SK-N-SH (cell line): ENCODE results near the gene ATG4B. TPM values are rescaled to one million over a fixed set of nuclear protein-coding genes. Genes with fewer than 3 reads are reported as not detected.

Experiments
- CTCF ChIA-PET: fragments of 300-600, 350-600 bp; formaldehyde crosslinking; extraction: SDS; loops from one replicate; lab custom pipeline; 2021; lab: Yijun Ruan, JAX
- POLR2A ChIA-PET: fragments of 350-600 bp; sonication (Branson Sonifier 250); formaldehyde crosslinking; extraction: SDS; loops from one replicate; lab custom pipeline; 2020; ENCODE audit warnings: antibody characterized with exemption, inconsistent platforms; lab: Yijun Ruan, JAX
- DNase-seq: peaks from one replicate; pipeline ENCODE4 v3.0.0; 2012
- H2AFZ ChIP-seq: fragments of 200-600 bp; sonication (generic); 2 replicates; pipeline ENCODE4 v1.8.1; 2016; ENCODE audit warnings: antibody characterized with exemption, mild to moderate bottlenecking, low read depth
- H3F3A ChIP-seq: fragments of 200-600 bp; sonication (generic); replicated peaks from 2 replicates; pipeline ENCODE3; 2016; ENCODE audit warnings: antibody characterized with exemption, mild to moderate bottlenecking; ENCODE audit not compliant: insufficient read depth
- H3K27ac ChIP-seq, 2 experiments: fragments of 200-500 bp in 1 of 2; fragments of 200-600 bp in 1 of 2; sonication (Bioruptor generic) in 1 of 2; sonication (generic), shearing (Covaris generic) in 1 of 2; 2 replicates each; pipeline versions ENCODE4 v1.5.1 to v1.6.1; 2014 to 2016; ENCODE audit warnings: low read depth in 2 of 2, inconsistent platforms in 1 of 2, low read length in 1 of 2, mild to moderate bottlenecking in 1 of 2, mixed read lengths in 1 of 2
- H3K27me3 ChIP-seq: fragments of 200-600 bp; sonication (generic), shearing (Covaris generic); 2 replicates; pipeline ENCODE4 v1.6.1; 2016; ENCODE audit warnings: mixed run types; ENCODE audit not compliant: insufficient read depth
- H3K36me3 ChIP-seq, 2 experiments: fragments of 200-500 bp in 1 of 2; fragments of 200-600 bp in 1 of 2; sonication (Bioruptor generic) in 1 of 2; sonication (generic) in 1 of 2; replicated peaks in 1 of 2; 2 replicates each; pipeline versions ENCODE3 to v1.5.1; 2014 to 2016; ENCODE audit warnings: low read length in 1 of 2, mild to moderate bottlenecking in 1 of 2; ENCODE audit not compliant: insufficient read depth in 2 of 2, control insufficient read depth in 1 of 2
- H3K4me1 ChIP-seq, 2 experiments: fragments of 200-500 bp in 1 of 2; fragments of 200-600 bp in 1 of 2; sonication (Bioruptor generic) in 1 of 2; sonication (generic), shearing (Covaris generic) in 1 of 2; 2 replicates each; pipeline versions ENCODE4 v1.5.1 to v1.6.1; 2014 to 2016; ENCODE audit warnings: low read depth in 1 of 2, low read length in 1 of 2, mixed run types in 1 of 2; ENCODE audit not compliant: insufficient read depth in 2 of 2, control insufficient read depth in 1 of 2
- H3K4me2 ChIP-seq: fragments of 200-600 bp; sonication (generic), shearing (Covaris generic); 2 replicates; pipeline ENCODE4 v1.6.1; 2017; ENCODE audit warnings: mixed run types
- H3K4me3 ChIP-seq, 2 experiments: fragments of 200-500 bp in 1 of 2; fragments of 200-600 bp in 1 of 2; sonication (Bioruptor generic) in 1 of 2; sonication (generic), shearing (Covaris generic) in 1 of 2; 2 replicates each; pipeline versions ENCODE4 v1.5.1 to v1.8.1; 2014 to 2016; ENCODE audit warnings: low read depth in 2 of 2, inconsistent platforms in 1 of 2, low read length in 1 of 2, mild to moderate bottlenecking in 1 of 2, mixed read lengths in 1 of 2, moderate library complexity in 1 of 2
- H3K79me2 ChIP-seq: fragments of 200-600 bp; sonication (generic); 2 replicates; pipeline ENCODE4 v1.8.1; 2017; ENCODE audit warnings: mild to moderate bottlenecking; ENCODE audit not compliant: insufficient read depth
- H3K9ac ChIP-seq: fragments of 200-600 bp; sonication (generic); 2 replicates; pipeline ENCODE4 v1.6.1; 2017; ENCODE audit warnings: mixed run types
- H3K9me2 ChIP-seq: fragments of 200-600 bp; sonication (generic); 2 replicates; pipeline ENCODE4 v1.6.1; 2017; ENCODE audit warnings: mixed run types
- H3K9me3 ChIP-seq: fragments of 200-600 bp; sonication (generic); 2 replicates; pipeline ENCODE4 v1.6.1; 2017; ENCODE audit warnings: mixed run types, mild to moderate bottlenecking, moderate library complexity
- H4K20me1 ChIP-seq: fragments of 200-600 bp; sonication (generic); 2 replicates; pipeline ENCODE4 v1.6.1; 2017; ENCODE audit warnings: mild to moderate bottlenecking, mixed run types; ENCODE audit not compliant: insufficient read depth
- CHD2 ChIP-seq: fragments of 150-350 bp; IDR thresholded peaks from 2 replicates; pipeline ENCODE4 v1.6.1; 2018; ENCODE audit warnings: low read length; ENCODE audit not compliant: partially characterized antibody
- ELF1 ChIP-seq: IDR thresholded peaks from 2 replicates; pipeline ENCODE4 v1.4.0; 2012
- EP300 ChIP-seq, 2 experiments: IDR thresholded peaks; 2 replicates each; pipeline versions ENCODE4 v1.4.0 to v1.6.1; 2012; ENCODE audit warnings: borderline replicate concordance in 1 of 2, low read depth in 1 of 2, low read length in 1 of 2
- FOSL2 ChIP-seq: IDR thresholded peaks from 2 replicates; pipeline ENCODE4 v1.4.0; 2012; ENCODE audit warnings: low read depth, mild to moderate bottlenecking, moderate library complexity, borderline replicate concordance
- FOXJ3 ChIP-seq: sonication (generic); formaldehyde crosslinking; IDR thresholded peaks from 2 replicates; pipeline ENCODE4 v1.5.1; 2020; ENCODE audit warnings: mild to moderate bottlenecking, missing genetic modification reagents
- FOXM1 ChIP-seq: IDR thresholded peaks from 2 replicates; pipeline ENCODE4 v1.4.0; 2012; ENCODE audit warnings: low read depth, mild to moderate bottlenecking
- JUND ChIP-seq: IDR thresholded peaks from 2 replicates; pipeline ENCODE4 v1.4.0; 2012
- MEF2A ChIP-seq: IDR thresholded peaks from 2 replicates; pipeline ENCODE4 v1.4.0; 2012; ENCODE audit warnings: low read depth, borderline replicate concordance
- MXI1 ChIP-seq: IDR thresholded peaks from 2 replicates; pipeline ENCODE4 v1.6.1; 2012; ENCODE audit warnings: mild to moderate bottlenecking, low read depth, low read length, improper control_type of control experiment
- RAD21 ChIP-seq: IDR thresholded peaks from 2 replicates; pipeline ENCODE4 v1.6.1; 2012; ENCODE audit warnings: mild to moderate bottlenecking, low read length
- RCOR1 ChIP-seq: fragments of 150-350 bp; IDR thresholded peaks from 2 replicates; pipeline ENCODE4 v1.6.1; 2017; ENCODE audit warnings: antibody characterized with exemption, low read length
- RFX5 ChIP-seq: IDR thresholded peaks from 2 replicates; pipeline ENCODE4 v1.6.1; 2012; ENCODE audit warnings: mild to moderate bottlenecking, improper control_type of control experiment, low read length
- RXRA ChIP-seq: IDR thresholded peaks from 2 replicates; pipeline ENCODE4 v1.4.0; 2012; ENCODE audit warnings: low read depth, mild to moderate bottlenecking, borderline replicate concordance
- SIN3A ChIP-seq: IDR thresholded peaks from 2 replicates; pipeline ENCODE4 v1.6.1; 2012; ENCODE audit warnings: low read depth, mild to moderate bottlenecking, low read length, moderate library complexity, borderline replicate concordance
- TCF12 ChIP-seq: IDR thresholded peaks from 2 replicates; pipeline ENCODE4 v1.4.0; 2012
- USF1 ChIP-seq: IDR thresholded peaks from 2 replicates; pipeline ENCODE4 v1.4.0; 2012; ENCODE audit warnings: low read depth, borderline replicate concordance
- YY1 ChIP-seq: IDR thresholded peaks from 2 replicates; pipeline ENCODE4 v1.4.0; 2012; ENCODE audit warnings: low read depth, mild to moderate bottlenecking
- ZBTB33 ChIP-seq: IDR thresholded peaks from 2 replicates; pipeline ENCODE4 v1.4.0; 2012; ENCODE audit warnings: low read depth, borderline replicate concordance
- WGBS: methylation state at CpG from one replicate; pipeline ENCODE4 v1.1.6; 2017; ENCODE audit warnings: low lambda C conversion rate; 5-methylcytosine and 5-hydroxymethylcytosine counted together
- polyA plus RNA-seq, 3 experiments: library from polyadenylated mRNA; depleted of rRNA; stranded (reverse); fragments of >200 nt; gene quantifications; 2 replicates each; pipeline ENCODE4 v1.2.3, GENCODE V29; 2012
- TF ChIP-seq, protein P1 (sequence below): fragments of 150-350 bp; IDR thresholded peaks from 2 replicates; pipeline ENCODE4 v1.6.1; 2017; ENCODE audit warnings: antibody characterized with exemption, low read length, low read depth, borderline replicate concordance

The ATG4B gene
- polyA plus RNA-seq, 1 of the 3 experiments (the other 2 are of a cell fraction) = 107 TPM

- POLR2A ChIA-PET = interaction anchor here (0.7 kb wide), 1 partner anchor 56 kb away, joined by 4 read pairs; no protein-coding TSS in a partner anchor
- no peaks in the 10 kb centered on the region for H3K9me3 ChIP-seq
- peaks cover 65% of the 10 kb centered on the region for H4K20me1 ChIP-seq
- H3K27ac ChIP-seq = no peak overlapping the region
- no peaks in the 10 kb centered on the region for H3F3A ChIP-seq
- 90% methylated on average over 2 of the region's 4 CpGs for WGBS
- DNase-seq = no peak
- H3K79me2 ChIP-seq = peaks cover 82% of the 10 kb centered on the region
- no peaks in the 10 kb centered on the region; a peak in 1 of 4 replicates for H3K4me1 ChIP-seq
- TF ChIP-seq RXRA = no peak
- no peak for TF ChIP-seq JUND
- TF ChIP-seq SIN3A = no peak
- TF ChIP-seq RFX5 = no peak
- TF ChIP-seq USF1 = no peak
- no peak for TF ChIP-seq TCF12
- TF ChIP-seq, protein P1, sequence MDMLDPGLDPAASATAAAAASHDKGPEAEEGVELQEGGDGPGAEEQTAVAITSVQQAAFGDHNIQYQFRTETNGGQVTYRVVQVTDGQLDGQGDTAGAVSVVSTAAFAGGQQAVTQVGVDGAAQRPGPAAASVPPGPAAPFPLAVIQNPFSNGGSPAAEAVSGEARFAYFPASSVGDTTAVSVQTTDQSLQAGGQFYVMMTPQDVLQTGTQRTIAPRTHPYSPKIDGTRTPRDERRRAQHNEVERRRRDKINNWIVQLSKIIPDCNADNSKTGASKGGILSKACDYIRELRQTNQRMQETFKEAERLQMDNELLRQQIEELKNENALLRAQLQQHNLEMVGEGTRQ = no peak
- no peak for TF ChIP-seq FOXM1
- TF ChIP-seq, all 33 proteins: peak for 0
- CTCF ChIA-PET = interaction anchor here (11.9 kb wide), 1 partner anchor 11 kb away, joined by 77 read pairs; no protein-coding TSS in a partner anchor
- Histone ChIP-seq H3K4me3 (no peak overlapping the region), H3K4me2 (no peak overlapping the region), H3K9me2 (no peaks in the 10 kb centered on the region), H3K36me3 (peaks cover 9 to 34% of the 10 kb centered on the region in 2 experiments), H3K9ac (no peak overlapping the region), H3K27me3 (no peaks in the 10 kb centered on the region), H2AFZ (no peak overlapping the region)
Observed at GRCh38 chr2:241649404-241649803, 11.9 kb downstream of the ATG4B start.

DNA sequence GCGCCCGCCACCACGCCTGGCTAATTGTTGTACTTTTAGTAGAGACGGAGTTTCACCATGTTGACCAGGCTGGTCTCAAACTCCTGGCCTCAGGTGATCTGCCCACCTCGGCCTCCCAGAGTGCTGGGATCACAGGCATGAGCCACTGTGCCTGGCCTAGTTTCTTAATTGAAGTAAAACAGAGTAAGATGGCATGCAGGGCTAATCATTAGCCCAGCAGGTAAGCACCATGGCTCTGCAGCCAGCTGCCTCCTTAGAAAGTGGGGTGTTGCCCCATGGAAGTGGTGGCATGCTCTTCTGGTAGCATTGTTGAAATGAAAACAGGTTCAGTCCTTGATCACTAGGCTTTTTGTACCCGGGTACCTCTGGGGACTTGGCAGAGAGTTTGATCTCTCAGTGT lies 12.4 kb downstream of the ATG4B start:
- Histone ChIP-seq H2AFZ (no peak overlapping the region), H3K4me3 (no peak overlapping the region), H3K79me2 (peaks cover 77% of the 10 kb centered on the region), H3K27ac (no peak overlapping the region), H3K9me3 (no peaks in the 10 kb centered on the region), H3K4me2 (no peak overlapping the region), H3K4me1 (no peaks in the 10 kb centered on the region; a peak in 1 of 4 replicates), H3K36me3 (peaks cover 9 to 39% of the 10 kb centered on the region in 2 experiments), H3K27me3 (no peaks in the 10 kb centered on the region), H3F3A (no peaks in the 10 kb centered on the region), H3K9ac (no peak overlapping the region), H3K9me2 (no peaks in the 10 kb centered on the region), H4K20me1 (peaks cover 60% of the 10 kb centered on the region)
- CTCF ChIA-PET = interaction anchor here (11.9 kb wide), 1 partner anchor 10 kb away, joined by 77 read pairs; no protein-coding TSS in a partner anchor
- no peak for DNase-seq
- POLR2A ChIA-PET = interaction anchor here (0.7 kb wide), 1 partner anchor 56 kb away, joined by 4 read pairs; no protein-coding TSS in a partner anchor
- 97% methylated on average over 6 of the region's 6 CpGs for WGBS
- TF ChIP-seq SIN3A (no peak), FOXJ3 (CRISPR knock-in tag) (no peak), FOXM1 (no peak), USF1 (no peak), MXI1 (no peak), YY1 (no peak), RFX5 (no peak), ELF1 (no peak), RAD21 (no peak), EP300 (IDR thresholded peaks at IDR 0.05; ENCODE audit: borderline replicate concordance in 1 of 2, low read depth in 1 of 2, low read length in 1 of 2) (no peak), CHD2 (no peak), MEF2A (no peak), FOSL2 (no peak), RCOR1 (no peak), TCF12 (no peak), ZBTB33 (no peak), RXRA (no peak), JUND (no peak)
- TF ChIP-seq, protein P1 = no peak
